CD4-positive, alpha-beta T cell treated with Interleukin-12 subunit alpha and Interleukin-12 subunit beta, for 1 hour (primary cell): ENCODE measurements around the gene SEPTIN8.
A peak's percentile ranks its signal among the peaks of the same experiment; 100 is the strongest.

Source experiments
- DNase-seq: peaks from one replicate; pipeline ENCODE4 v3.0.0-alpha.2; 2020

Gene SEPTIN8

GRCh38 chr5:132762246-132763000 lies 14.6 kb downstream of the SEPTIN8 start:
- DNase-seq = no peak

GRCh38 chr5:132761321-132762240 lies 15.5 kb downstream of the SEPTIN8 start:
- no peak for DNase-seq

GRCh38 chr5:132760601-132761317 lies 16.3 kb downstream of the SEPTIN8 start:
- DNase-seq = no peak

- no peak for DNase-seq
Measured at GRCh38 chr5:132760049-132760420, 17.0 kb downstream of the SEPTIN8 start.

- DNase-seq = no peak
Measured at GRCh38 chr5:132759114-132760048, 17.7 kb downstream of the SEPTIN8 start.

GRCh38 chr5:132758451-132758850 lies 18.6 kb downstream of the SEPTIN8 start:
- no peak for DNase-seq

- no peak for DNase-seq
Measured at GRCh38 chr5:132756542-132756941, 20.5 kb downstream of the SEPTIN8 start.

- no peak for DNase-seq
Measured at GRCh38 chr5:132754947-132755346, 22.1 kb downstream of the SEPTIN8 start.

- no peak for DNase-seq
Measured at GRCh38 chr5:132754111-132754510, 22.9 kb downstream of the SEPTIN8 start.

GRCh38 chr5:132753135-132753987 lies 23.7 kb downstream of the SEPTIN8 start:
- no peak for DNase-seq

- DNase-seq = no peak
Measured at GRCh38 chr5:132752581-132753125, 24.4 kb downstream of the SEPTIN8 start.

- no peak for DNase-seq
Measured at GRCh38 chr5:132751971-132752580, 25.0 kb downstream of the SEPTIN8 start.

GRCh38 chr5:132751444-132751843 lies 25.6 kb downstream of the SEPTIN8 start:
- DNase-seq = peak; percentile 16

GRCh38 chr5:132750471-132751230 lies 26.4 kb downstream of the SEPTIN8 start:
- no peak for DNase-seq

GRCh38 chr5:132749506-132749905 lies 27.5 kb downstream of the SEPTIN8 start:
- DNase-seq = no peak

- no peak for DNase-seq
Measured at GRCh38 chr5:132748522-132749000, 28.5 kb downstream of the SEPTIN8 start.

GRCh38 chr5:132747616-132748440 lies 29.2 kb downstream of the SEPTIN8 start:
- DNase-seq = peak; percentile 64

- peak; percentile 76 for DNase-seq
Measured at GRCh38 chr5:132746954-132747615, 30.0 kb downstream of the SEPTIN8 start, which contains the start of gene CCNI2. Gene CCNI2, plus strand, starts transcription at chr5:132747426. Its CDS starts 70 bp downstream, at chr5:132747496.
